Endodermal cell (in vitro differentiated cells): ENCODE measurements around the gene SMOC2. TPM values are rescaled to one million over a fixed set of nuclear protein-coding genes. Genes with fewer than 3 reads are reported as not detected.
A peak's percentile ranks its signal among the peaks of the same experiment; 100 is the strongest.

Source experiments
- DNase-seq: peaks from one replicate; pipeline ENCODE4 v3.0.0-alpha.2; 2017
- H3K27ac ChIP-seq: 2 replicates; pipeline ENCODE4 v1.5.1; 2013; ENCODE audit warnings: mild to moderate bottlenecking, low read depth, low read length, moderate library complexity
- H3K27me3 ChIP-seq: 2 replicates; pipeline ENCODE4 v1.6.1; 2013; ENCODE audit warnings: mild to moderate bottlenecking, low read length, moderate library complexity; ENCODE audit not compliant: insufficient read depth, control insufficient read depth, poor library complexity, severe bottlenecking
- H3K36me3 ChIP-seq: 2 replicates; pipeline ENCODE4 v1.7.0; 2013; ENCODE audit warnings: mild to moderate bottlenecking, low read length, moderate library complexity; ENCODE audit not compliant: control insufficient read depth, insufficient read depth
- H3K4me1 ChIP-seq: one replicate; pipeline ENCODE4 v1.7.0; 2013; ENCODE audit warnings: low read length; ENCODE audit not compliant: control insufficient read depth, insufficient read depth
- H3K4me3 ChIP-seq: 2 replicates; pipeline ENCODE4 v1.5.1; 2013; ENCODE audit warnings: mild to moderate bottlenecking, low read length, moderate library complexity
- H3K9ac ChIP-seq: 2 replicates; pipeline ENCODE4 v1.6.1; 2013; ENCODE audit warnings: mild to moderate bottlenecking, low read length, moderate library complexity; ENCODE audit not compliant: poor library complexity, severe bottlenecking; ENCODE audit errors: extremely low read depth
- H3K9me3 ChIP-seq: 2 replicates; pipeline ENCODE4 v1.6.1; 2013; ENCODE audit warnings: mild to moderate bottlenecking, low read length, moderate library complexity; ENCODE audit not compliant: control insufficient read depth
- H3K27ac Mint-ChIP-seq: 2 replicates; pipeline ENCODE4 v1.8.0; 2020; ENCODE audit warnings: mixed read lengths
- H3K27me3 Mint-ChIP-seq: 2 replicates; pipeline ENCODE4 v1.8.0; 2021; ENCODE audit warnings: mild to moderate bottlenecking, mixed read lengths; ENCODE audit not compliant: insufficient read depth
- H3K36me3 Mint-ChIP-seq: 2 replicates; pipeline ENCODE4 v1.8.0; 2020; ENCODE audit warnings: low read depth, mixed read lengths
- H3K4me1 Mint-ChIP-seq: 2 replicates; pipeline ENCODE4 v1.8.0; 2020; ENCODE audit warnings: mixed read lengths
- H3K4me3 Mint-ChIP-seq: 2 replicates; pipeline ENCODE4 v1.8.0; 2020; ENCODE audit warnings: mild to moderate bottlenecking, moderate library complexity, mixed read lengths
- H3K9me3 Mint-ChIP-seq: 2 replicates; pipeline ENCODE4 v1.8.0; 2020; ENCODE audit warnings: mild to moderate bottlenecking, mixed read lengths
- CTCF ChIP-seq: fragments of 200-600 bp; sonication (generic); conservative IDR thresholded peaks from 2 replicates; pipeline ENCODE4 v1.5.0; 2021; ENCODE audit warnings: antibody characterized with exemption, mild to moderate bottlenecking
- WGBS, 2 experiments: methylation state at CpG; one replicate each; pipeline versions ENCODE4 v1.1.5 to v1.1.7; 2013; ENCODE audit warnings: missing lambda C conversion rate in 2 of 2, mixed read lengths in 1 of 2; ENCODE audit not compliant: insufficient coverage in 1 of 2, insufficient read length in 1 of 2; 5-methylcytosine and 5-hydroxymethylcytosine counted together
- total RNA-seq, 2 donors: library from RNA; stranded (reverse); fragmentation: NEBNext Ultra II Directional in 1 of 2; extraction: Animal tissue kit (Norgen Biotek cat#: 25700) in 1 of 2; gene quantifications; 2 replicates in 1 of 2; 3 replicates in 1 of 2; pipeline ENCODE4 v1.2.1, GENCODE V29; 2021

SMOC2 gene
- total RNA-seq, 2 donors from 2014 or later = 0.20 TPM; not detected in 1

GRCh38 chr6:168706471-168707177 lies 265.6 kb downstream of the SMOC2 start:
- H3K27ac Mint-ChIP-seq = no peak overlapping the region
- Histone ChIP-seq H3K4me3 (no peak overlapping the region), H3K9me3 (no peaks in the 10 kb centered on the region), H3K36me3 (no peaks in the 10 kb centered on the region), H3K27ac (no peak overlapping the region), H3K4me1 (peaks cover 6% of the 10 kb centered on the region), H3K27me3 (no peaks in the 10 kb centered on the region), H3K9ac (no peak overlapping the region)
- WGBS, 2 experiments = 93 to 95% methylated on average over 23 to 25 of the region's 25 CpGs
- DNase-seq = no peak
- no peaks in the 10 kb centered on the region for H3K36me3 Mint-ChIP-seq
- H3K27me3 Mint-ChIP-seq = no peaks in the 10 kb centered on the region
- peaks cover 5% of the 10 kb centered on the region for H3K4me1 Mint-ChIP-seq
- no peak overlapping the region for H3K4me3 Mint-ChIP-seq
- H3K9me3 Mint-ChIP-seq = peaks cover 2% of the 10 kb centered on the region
- no peak for TF ChIP-seq CTCF

GRCh38 chr6:168708526-168708925 lies 267.5 kb downstream of the SMOC2 start:
- no peak overlapping the region for H3K27ac ChIP-seq
- DNase-seq = no peak
- no peaks in the 10 kb centered on the region for H3K27me3 Mint-ChIP-seq
- H3K36me3 ChIP-seq = no peaks in the 10 kb centered on the region
- H3K27ac Mint-ChIP-seq = no peak overlapping the region
- H3K4me1 ChIP-seq = no peaks in the 10 kb centered on the region
- no peak overlapping the region for H3K9ac ChIP-seq
- no peaks in the 10 kb centered on the region for H3K36me3 Mint-ChIP-seq
- no peaks in the 10 kb centered on the region for H3K27me3 ChIP-seq
- no peak overlapping the region for H3K4me3 Mint-ChIP-seq
- H3K4me3 ChIP-seq = no peak overlapping the region
- peaks cover 8% of the 10 kb centered on the region for H3K9me3 Mint-ChIP-seq
- H3K9me3 ChIP-seq = no peaks in the 10 kb centered on the region
- no peak for TF ChIP-seq CTCF
- H3K4me1 Mint-ChIP-seq = no peaks in the 10 kb centered on the region
- 70 to 93% methylated on average over 3 to 5 of the region's 5 CpGs for WGBS, 2 experiments

- TF ChIP-seq CTCF = no peak
- H3K4me1 ChIP-seq = no peaks in the 10 kb centered on the region
- H3K27me3 ChIP-seq = no peaks in the 10 kb centered on the region
- no peak overlapping the region for H3K27ac Mint-ChIP-seq
- H3K4me1 Mint-ChIP-seq = no peaks in the 10 kb centered on the region
- no peak overlapping the region for H3K4me3 Mint-ChIP-seq
- H3K9me3 ChIP-seq = no peaks in the 10 kb centered on the region
- no peaks in the 10 kb centered on the region for H3K36me3 ChIP-seq
- no peak overlapping the region for H3K9ac ChIP-seq
- no peak overlapping the region for H3K27ac ChIP-seq
- DNase-seq = peak; percentile 1
- H3K9me3 Mint-ChIP-seq = peaks cover 8% of the 10 kb centered on the region
- no peaks in the 10 kb centered on the region for H3K27me3 Mint-ChIP-seq
- WGBS, 2 experiments = 47 to 89% methylated on average over 1 to 2 of the region's 2 CpGs
- H3K4me3 ChIP-seq = no peak overlapping the region
- H3K36me3 Mint-ChIP-seq = no peaks in the 10 kb centered on the region
These were observed 268.0 kb downstream of the SMOC2 start for GRCh38 chr6:168708984-168709383.
